Neural progenitor cell (in vitro differentiated cells): ENCODE measurements around the gene NTRK1. TPM values are rescaled to one million over a fixed set of nuclear protein-coding genes. Genes with fewer than 3 reads are reported as not detected.

Experiments used
- DNase-seq: peaks from one replicate; pipeline ENCODE4 v3.0.0-alpha.2; 2016; ENCODE audit warnings: low spot score
- H2AFZ ChIP-seq: fragments of 200-600 bp; sonication (generic); replicated peaks from 2 replicates; pipeline ENCODE4 v1.6.1; 2016; ENCODE audit warnings: antibody characterized with exemption
- H3F3A ChIP-seq: fragments of 200-600 bp; sonication (generic); 2 replicates; pipeline ENCODE4 v1.6.1; 2016; ENCODE audit warnings: antibody characterized with exemption, low read depth
- H3K27ac ChIP-seq: fragments of 200-600 bp; sonication (generic); 2 replicates; pipeline ENCODE4 v1.5.1; 2016; ENCODE audit warnings: mild to moderate bottlenecking
- H3K27me3 ChIP-seq: fragments of 200-600 bp; sonication (generic); 2 replicates; pipeline ENCODE4 v1.6.1; 2016; ENCODE audit warnings: mild to moderate bottlenecking, moderate library complexity
- H3K36me3 ChIP-seq: fragments of 200-600 bp; sonication (generic); 2 replicates; pipeline ENCODE4 v1.5.1; 2016
- H3K4me1 ChIP-seq: fragments of 200-600 bp; sonication (generic); 2 replicates; pipeline ENCODE4 v1.6.1; 2016; ENCODE audit warnings: mixed run types
- H3K4me2 ChIP-seq: fragments of 200-600 bp; sonication (generic); 2 replicates; pipeline ENCODE4 v1.6.1; 2016
- H3K4me3 ChIP-seq: fragments of 200-600 bp; sonication (generic); 2 replicates; pipeline ENCODE4 v1.5.1; 2016
- H3K79me2 ChIP-seq: fragments of 200-600 bp; sonication (generic); 2 replicates; pipeline ENCODE4 v1.6.1; 2016; ENCODE audit warnings: low read depth
- H3K9ac ChIP-seq: fragments of 200-600 bp; sonication (generic); 2 replicates; pipeline ENCODE4 v1.6.1; 2016
- H3K9me3 ChIP-seq: fragments of 200-600 bp; sonication (generic); 2 replicates; pipeline ENCODE4 v1.5.1; 2016; ENCODE audit warnings: low read depth
- H4K20me1 ChIP-seq: fragments of 200-600 bp; sonication (generic); 2 replicates; pipeline ENCODE4 v1.6.1; 2016; ENCODE audit warnings: low read depth
- H3K27ac Mint-ChIP-seq: 3 replicates; pipeline ENCODE4 v1.8.0; 2021; ENCODE audit warnings: mixed read lengths
- H3K27me3 Mint-ChIP-seq: 2 replicates; pipeline ENCODE4 v1.8.0; 2022; ENCODE audit warnings: low read depth, mild to moderate bottlenecking, inconsistent platforms, moderate library complexity, mixed read lengths; ENCODE audit not compliant: insufficient read depth
- H3K36me3 Mint-ChIP-seq: 3 replicates; pipeline ENCODE4 v1.8.0; 2021; ENCODE audit warnings: mixed read lengths
- H3K4me1 Mint-ChIP-seq: 3 replicates; pipeline ENCODE4 v1.8.0; 2021; ENCODE audit warnings: mixed read lengths
- H3K4me3 Mint-ChIP-seq: 3 replicates; pipeline ENCODE4 v1.8.0; 2021; ENCODE audit warnings: mild to moderate bottlenecking, moderate library complexity, mixed read lengths
- H3K9me3 Mint-ChIP-seq: 3 replicates; pipeline ENCODE4 v1.8.0; 2020; ENCODE audit warnings: mixed read lengths
- CTCF ChIP-seq: fragments of 200-600 bp; sonication (generic); IDR thresholded peaks from 2 replicates; pipeline ENCODE4 v1.5.1; 2017; ENCODE audit warnings: antibody characterized with exemption, mild to moderate bottlenecking
- EZH2 ChIP-seq: fragments of 200-600 bp; sonication (generic); IDR thresholded peaks from 2 replicates; pipeline ENCODE4 v1.6.1; 2017; ENCODE audit warnings: antibody characterized with exemption, mild to moderate bottlenecking, moderate library complexity
- EZH2phosphoT487 ChIP-seq: fragments of 200-600 bp; sonication (generic); IDR thresholded peaks from 2 replicates; pipeline ENCODE4 v1.6.1; 2017; ENCODE audit warnings: antibody characterized with exemption
- total RNA-seq: library from RNA; depleted of rRNA; stranded (reverse); fragments of >200 nt; gene quantifications from 2 replicates; pipeline ENCODE4 v1.2.3, GENCODE V29; 2015; ENCODE audit warnings: low replicate concordance

Gene NTRK1
- total RNA-seq, 1 donor from 2014 or later, result not detected

- no peaks in the 10 kb centered on the region for H3K36me3 ChIP-seq
- no peak overlapping the region for H3K4me2 ChIP-seq
- no peaks in the 10 kb centered on the region for H4K20me1 ChIP-seq
- Mint-ChIP-seq H3K27me3 (peaks cover 30% of the 10 kb centered on the region), H3K9me3 (no peaks in the 10 kb centered on the region), H3K36me3 (no peaks in the 10 kb centered on the region), H3K27ac (peak overlapping the region; percentile 0), H3K4me3 (no peak overlapping the region), H3K4me1 (peaks cover 37% of the 10 kb centered on the region)
- H3F3A ChIP-seq, result no peaks in the 10 kb centered on the region
- H3K9me3 ChIP-seq, result no peaks in the 10 kb centered on the region
- peaks cover 26% of the 10 kb centered on the region for H3K4me1 ChIP-seq
- H3K4me3 ChIP-seq, result no peak overlapping the region
- H3K9ac ChIP-seq, result no peak overlapping the region
- H2AFZ ChIP-seq, result no peak overlapping the region
- H3K79me2 ChIP-seq, result no peaks in the 10 kb centered on the region
- DNase-seq, result no peak
- H3K27me3 ChIP-seq, result peaks cover 43% of the 10 kb centered on the region
- TF ChIP-seq CTCF (no peak), EZH2 (no peak), EZH2phosphoT487 (no peak)
- no peak overlapping the region for H3K27ac ChIP-seq
These were observed 21.9 kb downstream of the NTRK1 start for GRCh38 chr1:156882543-156882942.

- Histone ChIP-seq H2AFZ (peak overlapping the region; percentile 44), H3K27ac (no peak overlapping the region), H3F3A (peaks cover 3% of the 10 kb centered on the region), H3K79me2 (no peaks in the 10 kb centered on the region), H4K20me1 (no peaks in the 10 kb centered on the region), H3K4me3 (no peak overlapping the region), H3K27me3 (peaks cover 33% of the 10 kb centered on the region), H3K4me1 (peaks cover 30% of the 10 kb centered on the region), H3K9me3 (no peaks in the 10 kb centered on the region), H3K9ac (no peak overlapping the region), H3K4me2 (no peak overlapping the region), H3K36me3 (no peaks in the 10 kb centered on the region)
- no peak for DNase-seq
- Mint-ChIP-seq H3K4me1 (peaks cover 45% of the 10 kb centered on the region), H3K9me3 (no peaks in the 10 kb centered on the region), H3K27ac (no peak overlapping the region), H3K4me3 (no peak overlapping the region), H3K36me3 (no peaks in the 10 kb centered on the region), H3K27me3 (peaks cover 24% of the 10 kb centered on the region)
- TF ChIP-seq EZH2 (no peak), EZH2phosphoT487 (no peak), CTCF (no peak)
These were observed 23.3 kb downstream of the NTRK1 start for GRCh38 chr1:156883919-156884318.

- TF ChIP-seq EZH2 (no peak), EZH2phosphoT487 (no peak), CTCF (no peak)
- Mint-ChIP-seq H3K27ac (peak overlapping the region; percentile 73), H3K27me3 (peaks cover 24% of the 10 kb centered on the region), H3K4me1 (peaks cover 47% of the 10 kb centered on the region), H3K36me3 (no peaks in the 10 kb centered on the region), H3K9me3 (no peaks in the 10 kb centered on the region), H3K4me3 (no peak overlapping the region)
- Histone ChIP-seq H4K20me1 (no peaks in the 10 kb centered on the region), H3K4me2 (peak overlapping the region; percentile 37), H3K27ac (no peak overlapping the region), H3K9ac (no peak overlapping the region), H3F3A (peaks cover 6% of the 10 kb centered on the region), H3K36me3 (no peaks in the 10 kb centered on the region), H3K9me3 (no peaks in the 10 kb centered on the region), H3K4me3 (no peak overlapping the region), H2AFZ (peak overlapping the region; percentile 44), H3K79me2 (no peaks in the 10 kb centered on the region), H3K4me1 (peaks cover 30% of the 10 kb centered on the region), H3K27me3 (peaks cover 26% of the 10 kb centered on the region)
- DNase-seq, result peak; percentile 61
These were observed 24.0 kb downstream of the NTRK1 start for GRCh38 chr1:156884560-156885184.
